Measurements from ENCODE around the gene SLC5A11.

Gene SLC5A11

GRCh38 chr16:24929409-24929808 lies 83.6 kb downstream of the SLC5A11 start:
- H3K27ac ChIP-seq = no peak overlapping the region
- no peaks in the 10 kb centered on the region for H3K27me3 ChIP-seq
- no peaks in the 10 kb centered on the region for H3K9me3 ChIP-seq
- peaks cover 56% of the 10 kb centered on the region for H3K36me3 ChIP-seq
- H3K4me3 ChIP-seq (ENCODE audit: low read depth in 1 of 2, low read length in 1 of 2) = no peak overlapping the region
- H3K4me1 ChIP-seq (ENCODE audit: control insufficient read depth in 1 of 2, insufficient read depth in 1 of 2, low read depth in 1 of 2, low read length in 1 of 2) = no peaks in the 10 kb centered on the region
- TF ChIP-seq CTCF (IDR thresholded peaks at IDR 0.05) = no peak

- no peak overlapping the region for H3K27ac ChIP-seq
- TF ChIP-seq CTCF (IDR thresholded peaks at IDR 0.05) = no peak
- H3K4me3 ChIP-seq (ENCODE audit: low read depth in 1 of 2, low read length in 1 of 2) = no peak overlapping the region
- no peaks in the 10 kb centered on the region for H3K9me3 ChIP-seq
- peaks cover 66% of the 10 kb centered on the region for H3K36me3 ChIP-seq
- no peaks in the 10 kb centered on the region for H3K27me3 ChIP-seq
- no peaks in the 10 kb centered on the region for H3K4me1 ChIP-seq (ENCODE audit: control insufficient read depth in 1 of 2, insufficient read depth in 1 of 2, low read depth in 1 of 2, low read length in 1 of 2)
Observed at GRCh38 chr16:24930440-24930839, 84.7 kb downstream of the SLC5A11 start.

GRCh38 chr16:24931091-24931490 lies 85.3 kb downstream of the SLC5A11 start:
- Histone ChIP-seq H3K36me3 (peaks cover 72% of the 10 kb centered on the region), H3K9me3 (no peaks in the 10 kb centered on the region), H3K4me1 (ENCODE audit: control insufficient read depth in 1 of 2, insufficient read depth in 1 of 2, low read depth in 1 of 2, low read length in 1 of 2) (no peaks in the 10 kb centered on the region), H3K4me3 (ENCODE audit: low read depth in 1 of 2, low read length in 1 of 2) (no peak overlapping the region), H3K27me3 (no peaks in the 10 kb centered on the region), H3K27ac (no peak overlapping the region)
- no peak for TF ChIP-seq CTCF (IDR thresholded peaks at IDR 0.05)

GRCh38 chr16:24935336-24935735 lies 89.6 kb downstream of the SLC5A11 start:
- no peaks in the 10 kb centered on the region for H3K4me1 ChIP-seq (ENCODE audit: control insufficient read depth in 1 of 2, insufficient read depth in 1 of 2, low read depth in 1 of 2, low read length in 1 of 2)
- no peak overlapping the region for H3K27ac ChIP-seq
- peaks cover 75% of the 10 kb centered on the region for H3K36me3 ChIP-seq
- no peak for TF ChIP-seq CTCF (IDR thresholded peaks at IDR 0.05)
- no peaks in the 10 kb centered on the region for H3K27me3 ChIP-seq
- no peak overlapping the region for H3K4me3 ChIP-seq (ENCODE audit: low read depth in 1 of 2, low read length in 1 of 2)
- H3K9me3 ChIP-seq = no peaks in the 10 kb centered on the region

- TF ChIP-seq CTCF (IDR thresholded peaks at IDR 0.05) = no peak
- H3K4me3 ChIP-seq (ENCODE audit: low read depth in 1 of 2, low read length in 1 of 2) = no peak overlapping the region
- H3K9me3 ChIP-seq = no peaks in the 10 kb centered on the region
- H3K27ac ChIP-seq = no peak overlapping the region
- H3K36me3 ChIP-seq = peaks cover 75% of the 10 kb centered on the region
- no peaks in the 10 kb centered on the region for H3K4me1 ChIP-seq (ENCODE audit: control insufficient read depth in 1 of 2, insufficient read depth in 1 of 2, low read depth in 1 of 2, low read length in 1 of 2)
- H3K27me3 ChIP-seq = no peaks in the 10 kb centered on the region
Observed at GRCh38 chr16:24936151-24936550, 90.4 kb downstream of the SLC5A11 start.

- Histone ChIP-seq H3K36me3 (peaks cover 74% of the 10 kb centered on the region), H3K4me1 (ENCODE audit: control insufficient read depth in 1 of 2, insufficient read depth in 1 of 2, low read depth in 1 of 2, low read length in 1 of 2) (no peaks in the 10 kb centered on the region), H3K27me3 (no peaks in the 10 kb centered on the region), H3K27ac (no peak overlapping the region), H3K9me3 (no peaks in the 10 kb centered on the region), H3K4me3 (ENCODE audit: low read depth in 1 of 2, low read length in 1 of 2) (no peak overlapping the region)
- TF ChIP-seq CTCF (IDR thresholded peaks at IDR 0.05) = no peak
Observed at GRCh38 chr16:24939224-24939623, 93.5 kb downstream of the SLC5A11 start.
